ENCODE results near the gene RENBP. TPM values are rescaled to one million over a fixed set of nuclear protein-coding genes. Genes with fewer than 3 reads are reported as not detected.

RENBP gene
- total RNA-seq, 1 experiment from 2014 or later, result 0.87 TPM

DNA sequence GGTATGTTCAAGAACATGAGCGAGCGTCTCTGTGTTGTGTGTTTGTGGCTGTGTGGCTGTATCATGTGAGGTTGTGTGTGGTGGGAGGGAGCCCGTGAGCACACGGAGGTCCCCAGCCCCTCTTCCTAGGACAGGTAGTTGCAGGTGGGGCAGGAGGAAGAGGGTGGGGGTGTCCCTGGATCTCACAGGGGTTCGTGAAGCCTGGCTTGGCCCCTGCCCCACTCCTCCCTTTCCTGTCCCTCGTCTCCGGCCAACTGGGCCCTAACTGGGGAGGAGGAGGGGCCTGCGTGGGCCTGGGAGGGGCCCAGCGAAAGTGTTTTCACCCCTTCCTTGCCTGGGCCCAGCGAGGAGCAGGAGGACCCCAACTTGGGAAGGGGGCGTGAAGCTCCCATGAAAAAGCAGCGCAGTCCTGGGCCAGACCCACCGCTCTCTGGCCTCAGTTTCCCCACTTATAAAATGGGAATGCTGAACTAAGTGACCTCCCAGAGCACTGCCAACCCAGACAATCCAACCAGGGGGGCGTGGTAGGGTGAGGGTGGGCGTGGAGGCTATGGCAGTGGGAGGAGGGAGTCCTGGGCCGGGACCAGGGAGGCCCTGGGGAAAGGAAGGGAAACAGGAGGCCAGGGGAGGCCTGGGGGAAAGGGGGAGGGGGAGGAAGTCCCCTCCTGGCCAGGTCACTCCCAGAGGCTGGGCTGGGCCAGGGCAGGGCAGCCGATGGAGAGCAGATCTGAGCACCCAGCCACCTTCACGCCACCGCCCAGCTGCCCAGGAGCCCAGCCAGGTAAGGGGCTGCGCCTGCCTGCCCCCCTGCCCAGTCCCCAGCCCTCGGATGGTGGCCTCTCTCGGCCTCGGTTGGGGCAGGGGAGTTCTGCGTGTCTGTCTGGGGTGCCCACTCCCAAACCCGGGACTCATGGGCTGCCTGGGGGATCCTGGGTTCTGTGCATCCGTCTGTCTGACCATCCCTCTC lies 40.2 kb downstream of the RENBP start, which contains the start of gene AVPR2:
Gene AVPR2, plus strand, starts transcription at position 683 of the 967 bp plus-strand sequence. CDS start 473 bp downstream, outside the sequence.
- DNase-seq (ENCODE audit: extremely low read depth, low read depth), result no peak

DNA sequence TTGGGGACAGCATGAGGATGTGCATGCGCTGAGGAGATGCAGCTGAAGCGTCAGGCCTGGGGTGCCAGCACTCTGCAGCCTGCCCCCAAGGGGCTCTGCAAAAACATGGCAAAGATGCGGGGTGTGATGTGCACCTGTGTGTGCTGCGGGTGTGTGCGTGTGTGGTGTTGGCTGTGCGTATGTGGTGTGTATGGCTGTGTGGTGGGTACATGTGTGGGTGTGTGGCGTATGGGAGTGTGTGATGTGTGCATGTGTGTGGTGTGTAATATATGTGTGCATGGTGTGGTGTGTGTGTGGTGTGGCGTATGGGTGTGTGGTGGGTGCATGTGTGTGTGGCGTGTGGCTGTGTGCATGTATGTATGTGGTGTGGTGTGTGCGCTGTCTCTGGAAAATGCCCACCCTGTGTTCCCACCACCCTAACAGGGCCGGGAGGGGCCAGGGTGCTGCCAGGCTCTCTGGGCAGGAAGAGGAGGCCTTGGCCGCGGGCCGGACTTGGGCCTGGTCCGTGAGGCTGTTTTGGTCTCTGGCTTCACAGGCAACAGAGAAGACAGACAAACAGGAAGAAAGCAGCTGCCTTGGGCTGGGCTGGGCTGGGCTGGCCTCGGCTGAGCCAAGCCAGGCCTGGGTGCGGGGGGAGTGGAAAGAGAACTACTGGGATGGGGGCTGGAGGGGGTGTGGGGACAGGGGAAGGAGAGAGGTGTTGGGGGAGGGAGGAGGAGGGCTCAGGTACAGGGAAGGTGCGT lies 41.0 kb downstream of the RENBP start:
- DNase-seq (ENCODE audit: extremely low read depth, low read depth), result no peak

DNA sequence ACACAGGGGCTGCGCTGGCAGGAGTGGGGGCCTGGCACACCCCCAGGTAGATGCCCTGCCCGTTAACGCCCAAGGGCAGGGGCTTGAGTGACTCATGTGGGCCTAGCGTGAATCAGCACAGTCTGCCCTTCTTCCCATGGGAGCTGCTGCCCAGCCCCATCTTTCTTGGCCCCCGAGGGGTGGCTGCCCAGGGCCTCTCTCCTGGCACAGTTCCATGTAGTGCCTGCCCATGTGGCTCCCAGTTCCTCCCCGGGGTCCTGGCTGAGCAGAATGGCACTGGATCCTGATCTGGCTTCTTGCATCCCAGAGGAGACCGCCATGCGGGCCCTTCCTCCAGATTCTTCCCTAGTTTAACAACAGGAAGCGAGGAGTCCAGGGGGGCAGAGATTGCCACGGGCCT lies 42.1 kb downstream of the RENBP start:
- no peak for DNase-seq (ENCODE audit: extremely low read depth, low read depth)

- no peak for DNase-seq (ENCODE audit: extremely low read depth, low read depth)
These were observed 42.7 kb downstream of the RENBP start for GRCh38 chrX:153901753-153902140.

DNA sequence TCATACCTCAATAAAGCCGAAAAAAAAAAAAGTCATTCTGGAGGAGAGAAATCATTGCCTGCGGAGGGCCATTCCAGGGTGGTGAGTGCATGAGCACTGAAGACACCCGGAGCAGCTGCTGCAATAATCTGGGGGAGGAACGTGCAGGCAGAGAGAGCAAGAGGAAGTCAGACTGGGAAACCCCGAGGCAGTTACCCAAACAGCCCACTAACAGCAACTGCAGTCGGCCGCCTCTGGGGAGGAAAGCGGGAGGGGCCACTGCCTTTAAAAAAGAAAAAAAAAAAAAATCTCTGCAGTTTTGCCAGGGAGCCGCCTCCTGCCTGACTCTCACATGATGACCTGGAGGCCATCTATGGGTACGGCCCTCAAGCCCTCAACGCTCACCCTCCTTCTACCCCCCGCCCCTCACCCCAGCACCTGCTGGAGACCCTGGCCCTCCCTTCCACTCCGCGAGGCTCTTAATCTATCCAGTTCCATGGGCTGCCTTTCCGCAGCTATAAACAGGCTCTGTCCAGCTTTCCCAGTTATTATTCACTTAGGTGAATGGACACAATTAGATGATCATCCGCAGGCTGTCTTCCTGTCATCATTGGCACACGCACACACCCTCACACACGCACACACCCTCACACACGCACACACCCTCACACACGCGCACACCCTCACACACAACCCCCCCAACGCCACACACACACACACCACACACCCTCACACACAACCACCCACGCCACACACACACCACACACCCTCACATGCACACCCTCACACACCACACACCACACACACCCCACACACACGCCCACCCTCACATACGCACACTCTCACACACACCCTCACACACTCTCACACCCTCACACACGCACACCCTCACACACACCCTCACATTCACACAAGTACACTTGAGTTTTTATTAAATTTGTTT lies 43.4 kb downstream of the RENBP start:
- no peak for DNase-seq (ENCODE audit: extremely low read depth, low read depth)

DNA sequence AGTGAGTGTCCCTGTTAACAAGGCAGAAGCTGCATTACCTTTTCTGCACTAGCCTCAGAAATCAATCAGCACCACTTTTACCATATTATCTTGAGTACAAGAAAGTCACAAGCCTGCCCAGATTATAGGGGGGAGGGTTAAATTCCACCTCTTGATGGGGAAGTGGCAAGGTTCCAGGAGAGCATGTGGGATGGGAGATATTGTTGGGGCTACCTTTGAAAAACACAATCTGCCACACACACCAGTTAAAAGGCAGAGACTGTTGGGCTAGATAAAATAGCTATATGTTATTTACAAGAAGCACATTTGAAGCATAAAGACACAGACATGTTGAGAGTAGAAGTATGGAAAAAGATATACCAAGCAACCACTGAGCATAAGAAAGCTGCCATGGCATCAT lies 46.5 kb downstream of the RENBP start:
- no peak for DNase-seq (ENCODE audit: extremely low read depth, low read depth)

GRCh38 chrX:153889123-153889522 lies 55.3 kb downstream of the RENBP start:
- no peak for DNase-seq (ENCODE audit: extremely low read depth, low read depth)

GRCh38 chrX:153888344-153888743 lies 56.1 kb downstream of the RENBP start:
- no peak for DNase-seq (ENCODE audit: extremely low read depth, low read depth)

DNA sequence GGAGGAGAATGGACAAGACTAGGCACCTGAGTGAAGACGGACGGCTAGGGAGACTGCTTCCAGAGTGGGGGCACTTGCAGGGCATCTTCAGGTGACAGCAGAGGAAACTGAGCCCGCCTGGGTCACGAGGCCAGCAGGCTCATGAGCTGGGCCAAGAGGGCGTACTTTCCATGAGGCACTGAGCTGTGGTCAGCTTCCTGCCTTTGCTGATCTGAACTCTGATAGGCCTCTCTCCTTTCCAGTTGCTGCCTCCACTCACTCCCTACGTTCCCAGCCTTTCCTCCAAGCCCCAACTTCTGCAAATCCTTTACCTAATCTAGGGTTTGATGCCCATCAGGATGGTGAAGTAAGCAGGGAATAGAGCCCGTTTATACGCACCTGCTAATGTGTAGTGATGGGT lies 57.1 kb downstream of the RENBP start:
- no peak for DNase-seq (ENCODE audit: extremely low read depth, low read depth)

- DNase-seq (ENCODE audit: extremely low read depth, low read depth), result no peak
These were observed 57.5 kb downstream of the RENBP start for GRCh38 chrX:153886915-153887314.

DNA sequence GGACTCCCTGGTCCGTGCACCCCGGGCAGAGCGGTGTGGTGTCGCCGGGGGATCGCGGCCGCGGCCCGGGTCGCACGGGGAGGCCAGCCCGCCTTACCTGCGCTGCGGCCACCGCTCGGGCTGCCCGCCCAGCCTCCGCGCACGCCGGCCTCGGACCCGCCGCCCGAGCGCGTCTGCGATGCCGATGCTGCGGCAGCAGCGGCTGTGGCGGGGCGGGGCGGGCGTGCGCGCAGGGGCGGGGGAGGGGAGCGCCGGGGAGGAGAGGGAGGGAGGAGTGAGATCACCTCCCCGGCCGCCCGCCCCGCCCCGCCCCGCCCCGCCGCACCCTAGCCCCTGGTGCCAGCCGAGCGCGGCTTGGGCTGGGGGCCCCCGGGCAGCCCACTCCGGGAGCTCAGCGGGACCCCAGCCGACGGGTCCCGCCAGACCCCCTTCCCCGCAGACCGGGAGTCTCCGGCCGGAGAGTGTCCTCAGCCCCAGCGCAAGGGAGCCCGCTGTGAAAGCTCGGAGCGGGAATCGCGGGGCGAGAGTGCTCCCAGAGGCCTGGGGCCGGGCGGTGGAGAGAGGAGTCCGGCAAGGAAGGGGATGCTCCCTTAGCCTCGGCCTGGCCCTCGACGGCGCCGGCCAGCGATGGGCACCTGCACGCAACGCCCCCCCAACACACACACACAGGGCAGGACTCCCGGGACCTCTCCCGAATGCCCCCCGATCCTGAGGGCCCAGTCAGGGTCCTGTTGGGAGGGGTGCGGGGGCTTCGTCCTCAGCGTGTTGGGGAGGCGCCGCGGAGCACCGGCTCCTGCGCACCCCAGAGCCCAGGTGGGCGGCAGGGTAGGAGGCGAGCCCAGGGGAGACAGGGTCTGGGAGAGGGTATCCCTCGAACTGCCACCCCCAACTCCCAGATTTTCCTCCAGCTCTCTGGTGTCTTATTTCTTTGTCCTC lies 58.2 kb downstream of the RENBP start, which contains the start of gene L1CAM:
Gene L1CAM, minus strand, starts transcription at position 206 of the 936 bp plus-strand sequence. CDS start 10,337 bp downstream, outside the sequence.
- DNase-seq (ENCODE audit: extremely low read depth, low read depth), result no peak

Small RNA genes within 50 kb of the gene (small RNA-seq; reads per million reads assigned to genes)
- 0 to 0.12 reads per million in 2 experiments for gene MIR3202-1

Other genes starting within 250 kb of the RENBP start
- gene BCAP31, start 220.3 kb downstream of the RENBP start, total RNA-seq (2014; rRNA removed; shearing (Covaris generic)), result 219 and 225 TPM in 2 replicates
- gene ABCD1, start 219.8 kb downstream of the RENBP start, total RNA-seq (2014; rRNA removed; shearing (Covaris generic)), result 9.2 and 11.2 TPM in 2 replicates
- gene PLXNB3, start 180.4 kb downstream of the RENBP start, total RNA-seq (2014; rRNA removed; shearing (Covaris generic)), result 3.3 and 4.9 TPM in 2 replicates
- 0.12 and 0.17 TPM in 2 replicates for gene SRPK3, start 163.6 kb downstream of the RENBP start, total RNA-seq (2014; rRNA removed; shearing (Covaris generic))
- 81.4 and 82.4 TPM in 2 replicates for gene IDH3G, start 150.3 kb downstream of the RENBP start, total RNA-seq (2014; rRNA removed; shearing (Covaris generic))
- gene SSR4, start 150.0 kb downstream of the RENBP start, total RNA-seq (2014; rRNA removed; shearing (Covaris generic)), result 387 and 464 TPM in 2 replicates
- gene PDZD4, start 114.1 kb downstream of the RENBP start, total RNA-seq (2014; rRNA removed; shearing (Covaris generic)), result 1.1 and 1.4 TPM in 2 replicates
- gene L1CAM, start 58.5 kb downstream of the RENBP start, total RNA-seq (2014; rRNA removed; shearing (Covaris generic)), result 27.2 and 29.9 TPM in 2 replicates
- not detected in 2 replicates for gene AVPR2, start 40.0 kb downstream of the RENBP start, total RNA-seq (2014; rRNA removed; shearing (Covaris generic))
- gene ARHGAP4, start 18.4 kb downstream of the RENBP start, total RNA-seq (2014; rRNA removed; shearing (Covaris generic)), result 51.5 and 55.0 TPM in 2 replicates
- gene NAA10, start 9.6 kb downstream of the RENBP start, total RNA-seq (2014; rRNA removed; shearing (Covaris generic)), result 136 and 150 TPM in 2 replicates
- 28.0 and 30.3 TPM in 2 replicates for gene HCFC1, start 27.2 kb upstream of the RENBP start, total RNA-seq (2014; rRNA removed; shearing (Covaris generic))
- 10.0 and 10.3 TPM in 2 replicates for gene TMEM187, start 28.1 kb upstream of the RENBP start, total RNA-seq (2014; rRNA removed; shearing (Covaris generic))
- gene IRAK1, start 75.3 kb upstream of the RENBP start, total RNA-seq (2014; rRNA removed; shearing (Covaris generic)), result 219 and 237 TPM in 2 replicates
- 33.0 and 38.2 TPM in 2 replicates for gene MECP2, start 153.1 kb upstream of the RENBP start, total RNA-seq (2014; rRNA removed; shearing (Covaris generic))
- not detected in 2 replicates for gene OPN1LW, start 199.6 kb upstream of the RENBP start, total RNA-seq (2014; rRNA removed; shearing (Covaris generic))
- gene OPN1MW, start 238.0 kb upstream of the RENBP start, total RNA-seq (2014; rRNA removed; shearing (Covaris generic)), result not detected in 2 replicates